ENCODE results near the gene PIGM.
"Not testable (repeated sequence)": the region's sequence is repeated elsewhere in the genome, so short reads cannot be mapped to it uniquely, and the experiment has no call there.

PIGM gene

DNA sequence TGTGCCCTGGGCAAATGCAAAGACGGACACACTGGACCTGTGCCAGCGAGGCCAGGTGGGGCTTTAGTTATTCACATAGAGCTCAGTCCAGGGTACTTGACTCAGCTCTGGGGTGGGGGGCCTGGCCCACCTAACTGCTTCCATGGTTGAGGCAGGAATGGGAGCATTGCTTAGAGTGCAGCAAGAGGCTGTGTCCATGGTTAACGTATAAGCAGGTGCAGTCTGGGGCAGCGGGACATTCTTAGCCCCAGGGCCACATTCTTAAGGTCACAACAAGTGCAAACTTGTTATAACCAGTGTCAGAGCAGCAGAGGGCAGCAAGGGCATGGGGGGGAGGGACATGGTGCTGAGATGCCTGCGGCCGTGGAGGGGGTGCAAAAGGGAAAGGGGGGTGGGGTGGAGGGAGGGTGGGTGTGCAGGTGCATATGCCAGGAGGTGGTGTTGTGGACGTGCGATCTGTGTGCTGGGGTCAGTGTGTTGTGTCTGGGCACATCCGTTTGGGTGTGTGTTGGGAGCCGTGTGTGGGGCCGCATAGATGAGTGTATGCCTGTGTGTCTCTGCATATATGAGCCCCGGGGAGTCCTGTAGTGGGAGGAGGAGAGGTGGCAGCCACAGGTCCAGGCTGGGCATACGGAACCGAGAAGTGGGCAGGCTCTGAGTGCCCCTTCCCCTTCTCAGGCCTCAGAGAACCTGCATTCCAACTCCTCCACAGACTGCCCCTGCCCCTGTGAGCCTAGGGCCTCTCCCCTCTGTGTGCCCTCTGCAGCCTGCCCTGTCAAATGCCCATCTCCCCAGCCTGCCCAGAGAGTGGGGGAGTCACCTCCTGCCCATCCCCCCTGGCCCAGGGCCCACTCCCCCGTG lies 29.8 kb upstream of the PIGM start:
- H3K36me3 ChIP-seq (ENCODE audit: control insufficient read depth, insufficient read depth, low read length), result no peaks in the 10 kb centered on the region
- no peak overlapping the region for H3K4me3 ChIP-seq (ENCODE audit: low read length)
- WGBS (ENCODE audit: insufficient coverage, insufficient read length), result no CpG with 5 or more reads among the region's 15 CpGs
- no peaks in the 10 kb centered on the region for H3K9me3 ChIP-seq (ENCODE audit: control insufficient read depth, insufficient read depth, low read length)
- H3K27me3 ChIP-seq (ENCODE audit: control insufficient read depth, insufficient read depth, low read length), result no peaks in the 10 kb centered on the region
- peaks cover 7% of the 10 kb centered on the region for H3K4me1 ChIP-seq (ENCODE audit: control insufficient read depth, insufficient read depth, low read length)
- H3K27ac ChIP-seq (ENCODE audit: low read length), result no peak overlapping the region
- no peak for DNase-seq (ENCODE audit: low read depth, low spot score)

DNA sequence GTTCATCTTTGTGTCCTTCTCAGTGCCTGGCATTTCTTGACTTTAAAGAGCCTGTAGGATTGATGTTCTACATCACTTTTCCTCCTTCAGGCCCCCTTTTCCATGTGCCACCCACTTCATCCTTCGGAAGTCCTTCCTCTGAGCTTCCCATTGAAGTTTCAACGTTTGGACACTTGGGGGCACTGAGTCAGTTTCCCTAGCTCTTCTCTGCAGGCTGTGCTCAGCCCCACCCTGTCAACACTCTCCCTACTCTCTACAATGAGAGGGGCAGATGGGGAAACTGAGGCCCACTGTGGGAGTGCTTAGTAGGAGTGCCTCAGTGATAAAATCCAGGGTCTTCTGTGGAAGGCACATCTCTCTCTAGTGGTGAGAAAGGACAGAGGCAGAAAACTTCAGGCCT lies 26.3 kb upstream of the PIGM start:
- Histone ChIP-seq H3K9me3 (ENCODE audit: control insufficient read depth, insufficient read depth, low read length) (no peaks in the 10 kb centered on the region), H3K36me3 (ENCODE audit: control insufficient read depth, insufficient read depth, low read length) (no peaks in the 10 kb centered on the region), H3K4me1 (ENCODE audit: control insufficient read depth, insufficient read depth, low read length) (peaks cover 7% of the 10 kb centered on the region), H3K4me3 (ENCODE audit: low read length) (no peak overlapping the region), H3K27ac (ENCODE audit: low read length) (no peak overlapping the region), H3K27me3 (ENCODE audit: control insufficient read depth, insufficient read depth, low read length) (no peaks in the 10 kb centered on the region)
- DNase-seq (ENCODE audit: low read depth, low spot score), result no peak
- WGBS (ENCODE audit: insufficient coverage, insufficient read length), result no CpG with 5 or more reads among the region's 2 CpGs

DNA sequence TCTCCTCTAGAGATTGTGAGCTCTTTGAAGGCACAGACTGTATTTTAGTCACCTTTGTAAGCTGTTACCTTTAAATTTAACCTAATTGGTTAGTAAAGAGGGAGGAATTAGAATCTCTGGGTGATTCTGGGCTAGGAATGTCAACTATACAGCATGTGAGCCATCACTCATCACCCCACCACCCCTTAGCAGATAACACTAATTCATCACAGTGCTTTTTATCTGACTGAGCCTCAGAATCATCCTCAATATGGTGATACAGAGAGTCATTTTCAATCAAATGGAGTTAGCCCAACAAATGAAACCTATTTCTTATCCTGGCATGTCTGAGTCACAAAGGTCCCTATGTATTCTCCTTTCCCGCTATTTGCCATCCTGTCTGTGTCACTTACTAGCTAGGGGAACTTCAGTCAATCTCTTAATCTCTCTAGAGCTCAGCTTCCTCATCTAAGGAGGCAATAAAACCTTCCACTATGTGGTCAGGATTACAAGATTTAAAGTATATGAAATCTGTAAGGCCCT lies 24.9 kb upstream of the PIGM start:
- Histone ChIP-seq H3K36me3 (ENCODE audit: control insufficient read depth, insufficient read depth, low read length) (no peaks in the 10 kb centered on the region), H3K9me3 (ENCODE audit: control insufficient read depth, insufficient read depth, low read length) (no peaks in the 10 kb centered on the region), H3K4me1 (ENCODE audit: control insufficient read depth, insufficient read depth, low read length) (peaks cover 3% of the 10 kb centered on the region), H3K4me3 (ENCODE audit: low read length) (no peak overlapping the region), H3K27me3 (ENCODE audit: control insufficient read depth, insufficient read depth, low read length) (no peaks in the 10 kb centered on the region), H3K27ac (ENCODE audit: low read length) (no peak overlapping the region)
- DNase-seq (ENCODE audit: low read depth, low spot score), result no peak
- WGBS (ENCODE audit: insufficient coverage, insufficient read length), result no CpG with 5 or more reads among the region's 1 CpG

DNA sequence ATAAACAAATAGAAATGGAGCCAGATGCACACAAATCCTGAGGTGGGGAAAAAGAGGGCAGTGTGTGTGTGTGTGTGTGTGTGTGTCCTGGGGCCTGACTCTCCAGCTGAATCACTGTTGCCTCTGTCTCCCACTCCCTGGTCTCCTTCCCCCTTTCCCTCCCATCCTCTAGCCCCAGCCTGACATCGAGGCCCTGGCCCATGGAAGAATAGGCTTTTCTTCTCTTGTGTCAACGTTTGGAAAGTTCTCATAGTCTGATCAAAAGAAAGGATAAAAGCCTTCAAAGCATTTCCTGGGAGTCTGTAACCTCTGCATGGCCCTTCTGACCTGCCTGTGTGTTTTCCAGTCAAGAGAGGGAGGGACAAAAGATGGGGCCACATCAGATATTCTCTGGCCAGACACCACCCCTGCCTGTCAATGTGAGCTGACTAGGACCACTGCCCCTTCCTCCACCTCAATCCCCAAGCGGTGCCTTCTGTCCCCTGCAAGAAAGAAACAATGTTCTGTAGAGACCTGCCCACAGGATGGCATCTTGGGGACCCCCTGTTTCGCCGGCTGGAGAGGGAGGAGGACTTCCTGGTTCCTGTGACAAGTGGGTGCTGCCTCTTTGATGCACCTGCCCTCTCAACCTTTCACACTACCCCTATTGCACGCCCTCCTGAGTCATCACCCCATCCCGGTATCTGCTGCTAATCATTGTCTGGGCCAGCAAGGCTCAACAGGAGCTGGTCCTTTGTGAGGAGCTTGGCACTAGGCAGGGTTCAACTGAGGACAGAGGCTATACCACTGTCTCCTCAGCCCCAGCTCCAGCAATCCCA lies 22.0 kb upstream of the PIGM start:
- no peak for DNase-seq (ENCODE audit: low read depth, low spot score)
- no CpG with 5 or more reads among the region's 7 CpGs for WGBS (ENCODE audit: insufficient coverage, insufficient read length)
- no peaks in the 10 kb centered on the region for H3K27me3 ChIP-seq (ENCODE audit: control insufficient read depth, insufficient read depth, low read length)

DNA sequence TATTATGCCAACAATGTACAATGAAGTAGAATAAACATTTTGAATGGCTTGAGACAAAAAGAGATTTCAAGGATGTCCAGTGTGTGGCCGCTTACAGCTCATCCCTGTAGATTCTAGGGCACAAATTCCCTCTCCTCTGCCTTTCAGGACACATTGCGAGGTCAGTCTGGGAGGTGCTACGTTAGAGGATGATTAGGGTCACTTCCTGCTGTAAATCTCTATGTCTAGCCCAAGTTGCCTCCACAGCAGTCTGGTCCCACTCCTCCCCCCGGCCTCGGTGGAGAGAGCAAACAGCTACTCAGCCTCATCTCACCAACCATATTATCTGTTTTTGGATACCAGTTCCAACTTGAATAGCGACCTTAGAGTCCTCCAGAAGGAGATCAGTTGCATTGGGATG lies 21.1 kb upstream of the PIGM start:
- Histone ChIP-seq H3K36me3 (ENCODE audit: control insufficient read depth, insufficient read depth, low read length) (no peaks in the 10 kb centered on the region), H3K27ac (ENCODE audit: low read length) (no peak overlapping the region), H3K4me1 (ENCODE audit: control insufficient read depth, insufficient read depth, low read length) (no peaks in the 10 kb centered on the region), H3K9me3 (ENCODE audit: control insufficient read depth, insufficient read depth, low read length) (no peaks in the 10 kb centered on the region), H3K27me3 (ENCODE audit: control insufficient read depth, insufficient read depth, low read length) (no peaks in the 10 kb centered on the region), H3K4me3 (ENCODE audit: low read length) (no peak overlapping the region)
- no peak for DNase-seq (ENCODE audit: low read depth, low spot score)
- whole genome bisulfite sequencing (ENCODE audit: insufficient coverage, insufficient read length), result no CpG with 5 or more reads among the region's 6 CpGs

More for the DNA sequence above, 22.0 kb upstream of the PIGM start:
- Histone ChIP-seq H3K4me1 (ENCODE audit: control insufficient read depth, insufficient read depth, low read length) (no peaks in the 10 kb centered on the region), H3K4me3 (ENCODE audit: low read length) (no peak overlapping the region), H3K27ac (ENCODE audit: low read length) (no peak overlapping the region), H3K9me3 (ENCODE audit: control insufficient read depth, insufficient read depth, low read length) (no peaks in the 10 kb centered on the region), H3K36me3 (ENCODE audit: control insufficient read depth, insufficient read depth, low read length) (no peaks in the 10 kb centered on the region)

DNA sequence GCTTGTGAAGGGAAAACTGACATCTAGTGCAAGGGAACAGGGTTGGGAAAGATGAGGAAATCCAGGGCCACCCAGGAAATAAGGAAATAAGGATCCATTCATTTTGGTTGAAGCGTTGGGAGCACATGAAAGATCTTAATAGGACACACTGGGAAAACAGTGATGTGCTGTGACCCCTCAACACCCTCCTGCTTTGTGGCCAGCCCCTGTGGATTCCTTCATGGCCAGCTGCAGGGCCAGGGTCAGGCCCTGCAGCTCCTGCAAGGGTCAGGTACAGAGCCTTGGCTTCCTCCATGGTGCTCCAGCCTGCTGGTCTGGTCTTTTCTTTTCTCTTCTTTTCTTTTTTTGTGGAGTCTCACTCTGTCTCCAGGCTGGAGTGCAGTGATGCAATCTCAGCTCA lies 18.8 kb upstream of the PIGM start:
- no peaks in the 10 kb centered on the region for H3K9me3 ChIP-seq (ENCODE audit: control insufficient read depth, insufficient read depth, low read length)
- no CpG with 5 or more reads among the region's 1 CpG for WGBS (ENCODE audit: insufficient coverage, insufficient read length)
- H3K4me3 ChIP-seq (ENCODE audit: low read length), result no peak overlapping the region
- no peak for DNase-seq (ENCODE audit: low read depth, low spot score)
- no peaks in the 10 kb centered on the region for H3K36me3 ChIP-seq (ENCODE audit: control insufficient read depth, insufficient read depth, low read length)
- no peaks in the 10 kb centered on the region for H3K27me3 ChIP-seq (ENCODE audit: control insufficient read depth, insufficient read depth, low read length)
- no peak overlapping the region for H3K27ac ChIP-seq (ENCODE audit: low read length)
- peaks cover 4% of the 10 kb centered on the region; the same call in 1 of the 2 replicates for H3K4me1 ChIP-seq (ENCODE audit: control insufficient read depth, insufficient read depth, low read length)

DNA sequence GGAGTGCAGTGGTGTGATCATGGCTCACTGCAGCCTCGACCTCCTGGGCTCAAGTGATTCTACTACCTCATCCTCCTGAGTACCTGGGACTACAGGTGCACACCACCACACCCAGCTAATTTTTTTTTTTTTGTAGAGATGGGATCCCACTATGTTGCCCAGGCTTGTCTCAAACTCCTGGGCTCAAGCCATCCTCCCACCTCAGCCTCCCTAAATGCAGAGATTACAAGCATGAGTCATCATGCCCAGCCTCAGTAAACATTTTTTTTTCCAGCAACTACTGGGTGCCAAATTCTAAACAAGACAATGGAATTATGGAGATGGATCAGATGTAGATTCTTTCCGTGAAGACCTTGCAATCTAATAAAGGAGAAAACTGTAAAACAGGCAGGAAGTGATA lies 18.4 kb upstream of the PIGM start:
- DNase-seq (ENCODE audit: low read depth, low spot score); H3K27ac ChIP-seq (ENCODE audit: low read length); H3K36me3 ChIP-seq (ENCODE audit: control insufficient read depth, insufficient read depth, low read length); H3K27me3 ChIP-seq (ENCODE audit: control insufficient read depth, insufficient read depth, low read length); H3K4me1 ChIP-seq (ENCODE audit: control insufficient read depth, insufficient read depth, low read length); H3K4me3 ChIP-seq (ENCODE audit: low read length); H3K9me3 ChIP-seq (ENCODE audit: control insufficient read depth, insufficient read depth, low read length): not testable (repeated sequence)
- WGBS (ENCODE audit: insufficient coverage, insufficient read length), result no CpG with 5 or more reads among the region's 2 CpGs

DNA sequence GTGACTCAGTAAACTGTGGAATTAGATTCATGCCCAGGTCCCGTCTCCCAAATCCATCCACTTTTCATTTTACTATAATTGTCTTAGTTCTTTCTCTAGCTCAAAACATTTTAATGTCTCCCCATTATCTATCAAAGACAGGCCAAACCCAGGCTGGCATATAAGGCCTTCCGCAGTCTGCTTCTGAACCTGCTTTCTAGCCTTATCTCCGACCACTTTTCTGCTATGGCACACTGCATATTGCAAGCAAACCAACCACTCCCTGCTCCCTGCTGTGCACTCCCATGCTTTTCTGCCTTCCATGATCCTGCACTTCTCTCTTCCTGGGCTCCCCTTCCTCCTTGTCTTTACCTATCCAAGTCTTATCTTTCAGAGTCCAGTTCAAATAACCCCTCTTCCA lies 17.3 kb upstream of the PIGM start:
- no CpG with 5 or more reads among the region's 3 CpGs for WGBS (ENCODE audit: insufficient coverage, insufficient read length)
- DNase-seq (ENCODE audit: low read depth, low spot score), result no peak
- H3K36me3 ChIP-seq (ENCODE audit: control insufficient read depth, insufficient read depth, low read length), result no peaks in the 10 kb centered on the region

DNA sequence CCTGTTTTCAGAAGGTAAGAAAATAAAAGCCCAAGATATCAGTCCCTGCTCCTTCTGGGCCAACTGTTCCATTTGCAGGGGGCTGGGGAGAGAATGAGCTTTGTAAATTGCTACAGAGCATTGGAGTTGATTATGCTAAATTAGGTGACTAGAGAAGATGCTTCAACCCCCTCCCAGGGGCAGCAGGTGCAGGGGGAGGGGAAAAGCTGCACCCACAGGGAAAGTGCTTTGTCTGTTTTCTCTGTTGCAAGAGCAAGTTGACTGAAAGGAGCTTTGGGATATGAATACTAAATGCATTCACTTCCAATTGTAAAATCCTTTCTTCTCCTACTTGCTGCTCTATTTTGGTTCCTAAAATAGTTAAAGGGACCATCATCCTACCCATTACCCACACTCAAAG lies 16.5 kb upstream of the PIGM start:
- no peaks in the 10 kb centered on the region for H3K36me3 ChIP-seq (ENCODE audit: control insufficient read depth, insufficient read depth, low read length)
- H3K4me3 ChIP-seq (ENCODE audit: low read length), result no peak overlapping the region
- no peaks in the 10 kb centered on the region for H3K9me3 ChIP-seq (ENCODE audit: control insufficient read depth, insufficient read depth, low read length)
- H3K27ac ChIP-seq (ENCODE audit: low read length), result no peak overlapping the region
- H3K27me3 ChIP-seq (ENCODE audit: control insufficient read depth, insufficient read depth, low read length), result no peaks in the 10 kb centered on the region
- peaks cover 4% of the 10 kb centered on the region; the same call in 1 of the 2 replicates for H3K4me1 ChIP-seq (ENCODE audit: control insufficient read depth, insufficient read depth, low read length)
- no peak for DNase-seq (ENCODE audit: low read depth, low spot score)

More for the DNA sequence above, 17.3 kb upstream of the PIGM start:
- no peak overlapping the region for H3K4me3 ChIP-seq (ENCODE audit: low read length)
- H3K27ac ChIP-seq (ENCODE audit: low read length), result no peak overlapping the region
- H3K27me3 ChIP-seq (ENCODE audit: control insufficient read depth, insufficient read depth, low read length), result no peaks in the 10 kb centered on the region
- H3K9me3 ChIP-seq (ENCODE audit: control insufficient read depth, insufficient read depth, low read length), result no peaks in the 10 kb centered on the region
- peaks cover 4% of the 10 kb centered on the region; the same call in 1 of the 2 replicates for H3K4me1 ChIP-seq (ENCODE audit: control insufficient read depth, insufficient read depth, low read length)

DNA sequence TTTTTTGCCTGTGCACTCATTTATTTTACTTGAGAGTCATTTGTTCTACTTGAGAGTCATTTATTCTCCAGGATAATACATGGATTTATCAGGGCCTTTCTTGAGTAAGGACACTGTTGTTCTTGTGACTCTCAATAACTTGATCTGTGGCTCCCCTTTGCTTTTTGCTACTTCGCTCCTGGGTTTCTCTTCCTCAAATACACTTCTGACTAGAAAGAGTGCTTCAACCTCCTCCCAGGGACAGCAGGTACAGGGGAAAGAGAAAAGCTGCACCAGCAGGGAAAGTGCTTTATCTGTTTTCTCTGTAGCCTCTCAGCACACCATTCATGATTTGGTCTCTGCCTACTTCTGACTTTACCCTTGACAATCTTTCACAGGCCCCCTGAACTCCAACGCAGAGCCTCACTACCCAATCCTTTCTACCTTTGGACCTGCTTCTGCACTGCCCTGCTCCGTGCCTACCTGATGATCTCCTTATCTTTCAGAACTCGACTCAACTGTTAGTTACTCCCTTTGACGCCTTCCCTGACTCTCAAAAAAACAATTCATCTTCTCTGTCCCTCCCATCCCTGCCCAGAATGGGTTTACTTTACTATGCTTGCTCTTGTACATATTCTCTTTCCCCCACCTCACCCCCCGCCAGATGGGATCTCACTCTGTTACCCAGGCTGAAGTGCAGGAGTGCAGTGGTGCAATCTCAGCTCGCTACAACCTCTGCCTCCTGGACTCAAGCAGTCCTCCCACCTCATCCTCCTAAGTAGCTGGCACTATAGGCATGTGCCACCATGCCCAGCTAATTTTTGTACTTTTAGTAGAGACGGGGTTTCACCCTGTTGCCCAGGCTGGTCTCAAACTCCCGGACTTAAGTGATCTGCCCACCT lies 15.6 kb upstream of the PIGM start:
- WGBS (ENCODE audit: insufficient coverage, insufficient read length), result no CpG with 5 or more reads among the region's 9 CpGs
- Histone ChIP-seq H3K4me3 (ENCODE audit: low read length) (no peak overlapping the region), H3K27me3 (ENCODE audit: control insufficient read depth, insufficient read depth, low read length) (no peaks in the 10 kb centered on the region), H3K9me3 (ENCODE audit: control insufficient read depth, insufficient read depth, low read length) (no peaks in the 10 kb centered on the region), H3K36me3 (ENCODE audit: control insufficient read depth, insufficient read depth, low read length) (no peaks in the 10 kb centered on the region), H3K27ac (ENCODE audit: low read length) (no peak overlapping the region), H3K4me1 (ENCODE audit: control insufficient read depth, insufficient read depth, low read length) (peaks cover 4% of the 10 kb centered on the region; the same call in 1 of the 2 replicates)
- no peak for DNase-seq (ENCODE audit: low read depth, low spot score)
